Urinary bladder (tissue), 4 donors: ENCODE data around the gene KNG1. TPM values are rescaled to one million over a fixed set of nuclear protein-coding genes. Genes with fewer than 3 reads are reported as not detected.
"Not testable (repeated sequence)": the region's sequence is repeated elsewhere in the genome, so short reads cannot be mapped to it uniquely, and the experiment has no call there.

Experiments used
- DNase-seq: peaks from one replicate; pipeline ENCODE4 v3.0.0-alpha.2; 2015; ENCODE audit errors: extremely low spot score
- H3K27ac ChIP-seq: one replicate; pipeline ENCODE4 v1.5.1; 2013; ENCODE audit warnings: low read depth, mild to moderate bottlenecking, moderate library complexity
- H3K36me3 ChIP-seq: one replicate; pipeline ENCODE4 v1.6.1; 2013; ENCODE audit warnings: mild to moderate bottlenecking, moderate library complexity; ENCODE audit not compliant: insufficient read depth
- H3K4me1 ChIP-seq: one replicate; pipeline ENCODE4 v1.6.1; 2013; ENCODE audit warnings: mild to moderate bottlenecking, moderate library complexity; ENCODE audit not compliant: insufficient read depth
- H3K4me3 ChIP-seq: one replicate; pipeline ENCODE4 v1.5.1; 2013; ENCODE audit warnings: low read depth, low read length
- WGBS: extraction: QIAGEN DNeasy Blood & Tissue Kit; methylation state at CpG from one replicate; pipeline ENCODE4 v1.1.7; 2013; 5-methylcytosine and 5-hydroxymethylcytosine counted together
- polyA plus RNA-seq: library from polyadenylated mRNA; stranded (reverse); fragments of 200-250 nt; gene quantifications from one replicate; pipeline ENCODE4 v1.2.3, GENCODE V29; 2013
- total RNA-seq: library from RNA; depleted of rRNA; stranded (reverse); fragments of >200 nt; gene quantifications from one replicate; pipeline ENCODE4 v1.2.3, GENCODE V29; 2014
- donor health status: healthy with polysubstance abuse.
- donor health status: healthy.

The KNG1 gene
- total RNA-seq = not detected
- 0.37 TPM for polyA plus RNA-seq

DNA sequence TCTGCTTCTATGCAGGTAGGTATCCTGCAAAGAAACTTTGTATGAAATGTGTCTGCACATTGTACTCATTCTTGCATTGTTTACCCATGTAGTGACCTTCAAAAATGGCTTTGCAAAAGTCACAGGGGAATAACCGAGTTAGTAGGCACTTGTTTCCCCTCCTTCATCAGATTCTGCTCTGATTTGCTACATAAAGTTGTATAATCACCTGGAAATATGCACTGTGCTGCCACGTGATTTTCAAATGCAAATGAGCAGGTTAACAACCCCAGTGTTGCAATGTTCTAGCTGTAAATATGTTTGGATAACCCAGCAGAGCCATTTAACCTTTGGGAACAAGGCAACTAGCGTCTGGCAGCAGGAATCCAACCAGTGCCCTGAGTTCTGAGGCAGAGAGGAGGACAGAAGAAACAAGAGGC, at the start of gene KNG1:
Gene KNG1 (plus strand): TSS at position 321 of the 419 bp plus-strand sequence. CDS start 184 bp downstream, outside the sequence.
- no peak within 1 kb of the TSS for H3K27ac ChIP-seq
- WGBS = 48% methylated on average over 3 of the region's 3 CpGs
- no peak for DNase-seq
- H3K4me3 ChIP-seq = no peak within 1 kb of the TSS
- H3K4me1 ChIP-seq = no peaks in the 10 kb centered on the region
- no peaks in the 10 kb centered on the region for H3K36me3 ChIP-seq

DNA sequence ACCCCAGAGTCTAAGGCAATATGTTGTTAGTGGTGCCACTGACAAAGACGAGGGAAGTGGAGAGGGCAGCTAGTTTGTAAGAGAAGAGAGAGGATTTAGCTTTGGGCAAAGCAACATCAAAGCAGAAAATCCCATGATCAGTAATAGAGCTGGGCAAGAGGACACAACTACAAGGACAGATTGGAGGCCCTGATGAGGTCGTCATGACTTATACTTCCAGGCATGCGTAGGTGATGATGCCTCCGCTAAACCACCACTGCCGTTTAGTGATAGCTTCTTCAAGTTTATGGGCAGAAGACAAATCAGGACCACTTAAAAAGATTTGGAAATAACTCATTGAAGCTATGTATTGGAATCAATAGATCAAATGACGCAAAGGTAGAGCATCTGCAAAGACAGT, 48.7 kb upstream of the KNG1 start:
- Histone ChIP-seq H3K4me1 (no peaks in the 10 kb centered on the region), H3K4me3 (no peak overlapping the region), H3K27ac (no peak overlapping the region), H3K36me3 (no peaks in the 10 kb centered on the region)
- WGBS = 69% methylated on average over 6 of the region's 6 CpGs
- no peak for DNase-seq

DNA sequence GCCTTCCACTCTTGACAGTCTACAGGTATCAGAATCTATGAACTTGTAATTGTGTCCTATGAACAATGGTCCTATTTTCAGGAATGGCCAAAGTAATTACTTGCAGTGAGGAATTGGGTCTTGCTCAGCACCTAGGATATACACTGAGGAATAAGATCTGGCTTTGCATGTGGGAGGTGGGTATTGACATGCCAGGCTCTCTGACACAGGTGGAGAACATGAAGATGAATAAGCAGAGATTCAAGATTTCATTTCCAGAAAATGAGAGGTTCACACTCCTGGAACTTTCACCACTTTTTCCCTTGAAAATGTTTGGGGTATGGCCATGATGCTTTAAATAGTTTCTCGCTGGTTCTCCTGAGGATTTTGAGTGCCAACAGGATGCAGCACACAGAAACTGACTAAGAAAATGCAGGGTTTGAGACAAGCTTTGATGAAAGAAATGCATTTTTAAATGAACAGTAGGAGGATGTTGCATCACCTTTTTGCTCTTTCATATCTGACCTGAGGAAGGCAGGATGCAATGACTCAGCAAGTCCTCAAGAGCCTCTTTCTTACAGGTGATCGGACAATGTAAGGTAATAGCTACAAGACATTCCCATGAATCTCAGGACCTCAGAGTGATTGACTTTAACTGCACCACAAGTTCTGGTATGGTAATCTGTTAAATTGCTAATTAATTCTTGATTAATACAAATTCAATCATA, 47.6 kb upstream of the KNG1 start:
- H3K27ac ChIP-seq = no peak overlapping the region
- 84% methylated on average over 2 of the region's 2 CpGs for WGBS
- H3K4me1 ChIP-seq = no peaks in the 10 kb centered on the region
- H3K36me3 ChIP-seq = no peaks in the 10 kb centered on the region
- H3K4me3 ChIP-seq = no peak overlapping the region
- DNase-seq = no peak

DNA sequence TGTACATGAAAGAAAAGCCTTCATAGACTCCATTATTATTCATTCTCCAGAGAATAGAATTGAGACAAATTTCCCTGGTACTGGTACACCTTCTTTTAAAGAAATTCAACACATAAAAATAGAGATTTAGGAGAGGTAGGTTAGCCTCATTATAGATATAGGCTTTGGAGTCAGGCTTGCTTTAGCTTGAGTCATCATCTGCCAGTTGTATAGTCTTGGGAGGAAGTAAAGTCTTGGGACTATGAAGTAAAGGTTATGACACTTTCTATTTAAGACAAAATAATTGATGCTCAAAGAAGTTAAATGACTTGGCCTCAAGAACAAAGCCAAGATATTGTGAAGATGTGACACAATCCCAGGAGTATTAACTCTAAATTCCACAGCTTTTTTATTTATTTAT, 47.0 kb upstream of the KNG1 start:
- H3K36me3 ChIP-seq = no peaks in the 10 kb centered on the region
- DNase-seq = no peak
- no peak overlapping the region for H3K4me3 ChIP-seq
- no peak overlapping the region for H3K27ac ChIP-seq
- no peaks in the 10 kb centered on the region for H3K4me1 ChIP-seq

DNA sequence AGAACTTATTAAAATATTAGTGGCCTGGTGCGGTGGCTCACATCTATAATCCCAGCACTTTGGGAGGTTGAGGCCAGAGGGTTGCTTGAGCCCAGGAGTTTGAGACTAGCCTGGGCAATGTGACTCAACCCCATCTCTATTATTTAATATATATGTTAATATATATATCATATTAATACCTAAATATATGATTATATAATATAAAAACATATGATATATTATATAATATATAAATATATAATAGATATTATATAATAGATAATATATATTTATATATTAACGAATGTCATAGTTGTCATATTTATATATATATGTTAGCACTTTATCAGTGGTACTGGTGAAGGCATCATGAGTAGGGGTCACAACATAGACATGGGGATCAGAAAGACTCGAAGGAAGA, 46.1 kb upstream of the KNG1 start:
- Histone ChIP-seq H3K4me1 (no peaks in the 10 kb centered on the region), H3K36me3 (no peaks in the 10 kb centered on the region), H3K27ac (no peak overlapping the region), H3K4me3 (no peak overlapping the region)
- DNase-seq = no peak
- 84% methylated on average over 3 of the region's 3 CpGs for WGBS

DNA sequence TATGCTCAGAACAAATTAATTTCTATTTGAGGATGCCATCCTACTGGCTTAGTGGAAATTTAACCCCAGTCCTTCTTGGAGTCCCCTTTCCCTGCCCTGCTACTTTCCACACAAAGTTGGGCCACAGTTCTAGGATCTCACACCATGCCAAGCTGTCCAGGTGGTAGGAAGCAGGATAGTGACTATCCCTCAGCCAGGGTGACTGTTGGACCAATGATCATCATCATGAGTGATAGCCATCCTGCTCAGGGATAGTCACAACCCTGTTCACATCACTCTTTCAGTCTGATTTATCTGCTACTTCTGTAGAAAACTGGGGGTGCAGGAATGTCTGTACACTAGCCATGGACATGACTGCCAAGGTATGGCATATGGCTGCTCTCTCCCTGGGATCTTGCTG, 38.6 kb upstream of the KNG1 start:
- H3K36me3 ChIP-seq = no peaks in the 10 kb centered on the region
- H3K27ac ChIP-seq = no peak overlapping the region
- no peak overlapping the region for H3K4me3 ChIP-seq
- no peaks in the 10 kb centered on the region for H3K4me1 ChIP-seq
- DNase-seq = no peak

DNA sequence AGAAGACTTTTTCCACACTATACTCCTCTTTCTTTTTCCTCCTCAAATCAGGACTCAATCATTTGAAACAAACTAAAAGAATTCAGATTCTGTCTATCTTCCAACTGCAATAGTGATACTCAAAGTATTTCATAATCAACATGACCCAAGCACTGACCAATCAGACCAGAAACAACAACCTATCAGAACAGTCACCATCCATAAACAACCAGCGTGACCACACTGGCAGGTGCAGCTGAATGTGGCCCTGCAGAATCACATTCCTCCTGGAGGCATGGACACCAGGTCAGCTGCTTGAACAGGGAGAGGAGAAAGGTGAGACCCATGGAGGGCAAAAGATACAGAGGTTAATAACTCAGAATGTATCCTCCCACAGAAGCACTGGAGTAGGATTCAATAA, 38.0 kb upstream of the KNG1 start:
- DNase-seq = no peak
- WGBS = 70% methylated on average over 1 of the region's 1 CpG
- no peak overlapping the region for H3K27ac ChIP-seq
- no peak overlapping the region for H3K4me3 ChIP-seq
- no peaks in the 10 kb centered on the region for H3K4me1 ChIP-seq
- H3K36me3 ChIP-seq = no peaks in the 10 kb centered on the region

DNA sequence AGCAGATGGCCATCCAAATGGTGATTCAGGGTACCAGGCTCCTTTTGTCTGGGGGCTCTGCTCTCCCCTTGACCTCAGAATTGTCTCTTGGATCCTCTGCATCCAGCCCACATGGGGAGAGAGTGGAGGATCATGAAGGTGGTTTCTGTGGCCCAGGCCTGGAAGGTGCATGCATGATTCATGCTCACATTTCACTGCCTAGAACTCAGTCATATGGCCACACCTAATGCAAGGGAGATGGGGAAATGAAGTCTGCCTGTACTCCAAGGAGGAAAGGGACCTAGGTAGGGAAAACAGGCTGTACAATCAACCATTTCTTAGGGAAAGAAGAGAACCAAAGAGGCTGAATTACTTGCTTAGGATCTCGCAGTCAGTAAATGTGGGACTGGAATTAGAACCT, 36.3 kb upstream of the KNG1 start:
- 90% methylated on average over 1 of the region's 1 CpG for WGBS
- no peak for DNase-seq
- Histone ChIP-seq H3K4me3 (no peak overlapping the region), H3K27ac (no peak overlapping the region), H3K36me3 (no peaks in the 10 kb centered on the region), H3K4me1 (no peaks in the 10 kb centered on the region)

DNA sequence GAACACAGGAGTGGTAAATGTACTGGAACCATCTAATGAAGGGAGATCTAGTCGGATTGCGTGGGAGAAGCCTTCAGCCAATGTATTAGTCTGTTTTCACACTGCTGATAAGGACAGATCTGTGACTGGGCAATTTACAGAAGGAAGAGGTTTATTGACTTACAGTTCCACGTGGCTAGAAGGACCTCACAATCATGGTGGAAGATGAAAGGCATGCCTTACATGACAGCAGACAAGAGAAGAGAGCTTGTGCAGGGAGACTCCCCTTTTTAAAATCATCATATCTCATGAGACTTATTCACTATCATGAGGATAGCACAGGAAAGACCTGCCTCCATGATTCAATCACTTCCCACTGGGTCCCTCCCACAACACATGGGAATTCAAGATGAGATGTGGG, 34.3 kb upstream of the KNG1 start:
- Histone ChIP-seq H3K4me1 (no peaks in the 10 kb centered on the region), H3K36me3 (no peaks in the 10 kb centered on the region), H3K27ac (no peak overlapping the region), H3K4me3 (no peak overlapping the region)
- DNase-seq = no peak
- 61% methylated on average over 3 of the region's 3 CpGs for WGBS

DNA sequence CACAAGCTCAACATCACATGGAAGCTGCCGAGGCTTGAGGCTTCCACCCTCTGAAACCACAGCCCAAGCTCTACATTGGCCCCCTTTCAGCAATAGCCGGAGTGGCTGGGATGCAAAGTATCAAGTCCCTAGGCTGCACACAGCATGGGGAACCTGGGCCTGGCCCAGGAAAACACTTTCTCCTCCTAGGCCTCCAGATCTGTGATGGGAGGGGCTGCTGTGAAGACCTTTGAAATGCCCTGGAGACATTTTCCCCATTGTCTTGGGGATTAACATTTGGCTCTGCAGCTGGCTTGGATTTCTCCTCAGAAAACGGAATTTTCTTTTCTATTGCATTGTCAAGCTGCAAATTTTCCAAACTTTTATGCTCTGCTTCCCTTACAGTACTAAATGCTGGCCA, 33.2 kb upstream of the KNG1 start:
- 77% methylated on average over 3 of the region's 3 CpGs for WGBS
- Histone ChIP-seq H3K36me3 (no peaks in the 10 kb centered on the region), H3K4me1 (no peaks in the 10 kb centered on the region), H3K27ac (no peak overlapping the region), H3K4me3 (no peak overlapping the region)
- no peak for DNase-seq

DNA sequence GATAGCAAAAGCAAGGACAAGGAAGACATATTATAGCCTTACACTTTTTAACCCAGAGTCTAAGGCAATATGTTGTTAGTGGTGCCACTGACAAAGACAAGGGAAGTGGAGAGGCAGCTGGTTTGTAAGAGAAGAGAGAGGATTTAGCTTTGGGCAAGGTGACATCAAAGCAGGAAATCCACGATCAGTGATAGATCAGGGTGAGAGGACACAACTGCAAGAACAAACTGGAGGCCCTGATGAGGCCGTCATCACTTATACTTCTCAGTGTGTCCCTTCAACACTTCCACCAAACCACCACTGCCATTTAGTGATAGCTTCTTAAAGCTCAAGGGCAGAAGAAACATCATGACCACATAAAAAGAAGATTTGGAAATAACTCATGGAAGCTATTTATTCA, 30.7 kb upstream of the KNG1 start:
- H3K36me3 ChIP-seq, DNase-seq, H3K4me1 ChIP-seq, H3K27ac ChIP-seq, H3K4me3 ChIP-seq: not testable (repeated sequence)
- WGBS = 80% methylated on average over 2 of the region's 2 CpGs

DNA sequence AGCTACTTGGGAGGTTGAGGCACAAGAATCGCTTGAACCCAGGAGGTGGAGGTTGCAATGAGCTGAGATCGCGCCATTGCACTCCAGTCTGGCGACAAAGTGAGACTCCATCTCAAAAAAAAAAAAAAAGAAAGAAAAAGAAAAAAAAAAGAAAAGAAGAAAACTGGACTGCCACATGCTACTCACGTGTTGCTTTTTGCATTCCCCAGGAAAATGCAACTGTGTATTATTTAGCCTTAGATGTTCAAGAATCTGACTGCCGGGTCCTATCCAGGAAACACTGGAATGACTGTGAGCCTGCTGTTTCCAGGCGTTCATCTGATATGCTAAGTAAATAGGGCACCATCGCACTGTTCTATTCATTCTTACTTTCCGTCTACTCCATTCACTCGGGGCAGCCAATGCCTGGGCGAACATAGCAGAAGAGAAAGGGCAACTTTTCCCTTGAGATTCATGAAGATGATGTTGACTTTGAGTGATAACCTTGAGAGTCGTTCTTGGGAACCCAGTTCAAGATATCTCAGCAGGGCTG, 30.0 kb upstream of the KNG1 start:
- DNase-seq = no peak
- Histone ChIP-seq H3K4me3 (no peak overlapping the region), H3K27ac (no peak overlapping the region), H3K36me3 (no peaks in the 10 kb centered on the region), H3K4me1 (no peaks in the 10 kb centered on the region)
- WGBS = 84% methylated on average over 12 of the region's 12 CpGs

DNA sequence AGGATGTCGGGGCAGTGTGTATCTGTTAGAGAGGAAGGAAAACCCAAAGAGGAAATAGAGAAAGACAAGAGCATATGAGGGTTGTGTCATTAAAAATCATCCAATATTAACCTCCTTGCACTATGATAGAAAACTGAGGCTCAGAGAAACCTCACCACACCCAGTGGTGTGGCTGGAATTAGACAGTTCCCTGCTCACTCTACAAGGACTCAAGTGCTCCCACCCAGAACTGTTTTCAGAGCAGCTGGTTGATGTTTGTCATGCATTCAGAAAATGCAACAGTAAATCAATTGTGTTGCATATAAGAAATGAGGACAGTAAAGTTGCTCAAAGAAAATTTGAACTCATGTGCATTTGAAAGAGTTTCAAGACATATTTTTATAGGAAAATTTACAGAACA, 26.9 kb upstream of the KNG1 start:
- not testable (repeated sequence) for H3K36me3 ChIP-seq, H3K27ac ChIP-seq, DNase-seq, H3K4me3 ChIP-seq, H3K4me1 ChIP-seq
- 93% methylated on average over 1 of the region's 1 CpG for WGBS

DNA sequence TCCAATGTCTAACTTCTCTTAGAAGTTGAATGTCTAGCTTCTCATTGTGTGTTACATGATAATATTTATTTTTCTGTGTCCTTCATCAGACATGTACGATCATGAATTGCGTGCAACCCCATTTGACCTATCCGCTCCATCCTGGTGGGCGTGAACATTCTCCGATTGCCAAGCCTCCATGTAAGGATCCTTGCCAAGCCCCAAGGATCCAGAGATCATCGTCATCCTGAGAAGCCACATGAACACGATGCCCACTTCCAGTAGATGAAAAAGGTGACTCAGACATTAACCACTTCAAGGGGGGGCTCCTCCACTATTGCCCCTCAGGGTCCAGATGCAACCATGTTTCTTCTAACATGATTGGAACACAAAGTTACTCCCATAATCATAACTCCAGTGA, 25.5 kb upstream of the KNG1 start:
- no peak overlapping the region for H3K27ac ChIP-seq
- H3K4me3 ChIP-seq = no peak overlapping the region
- no peaks in the 10 kb centered on the region for H3K4me1 ChIP-seq
- 92% methylated on average over 7 of the region's 7 CpGs for WGBS
- no peaks in the 10 kb centered on the region for H3K36me3 ChIP-seq
- DNase-seq = no peak

DNA sequence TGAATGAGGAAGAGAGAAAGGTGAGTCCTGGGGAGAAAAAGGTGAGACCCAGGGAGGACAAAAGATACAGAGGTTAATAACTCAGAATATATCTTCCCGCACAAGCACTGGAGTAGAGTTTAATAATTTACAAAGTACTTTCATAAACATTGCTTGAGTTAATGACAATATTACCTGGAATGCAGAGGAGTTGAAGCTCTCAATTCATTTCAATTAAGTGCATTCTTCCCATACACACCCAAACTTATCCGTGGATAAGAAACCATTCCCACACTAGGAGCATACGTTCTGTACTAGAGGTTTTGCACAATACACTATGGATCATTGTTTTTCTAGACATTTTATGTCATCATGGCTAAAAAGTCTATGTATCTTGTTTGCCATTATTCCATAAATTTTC, 23.3 kb upstream of the KNG1 start:
- DNase-seq = no peak
- Histone ChIP-seq H3K4me1 (no peaks in the 10 kb centered on the region), H3K4me3 (no peak overlapping the region), H3K36me3 (no peaks in the 10 kb centered on the region), H3K27ac (no peak overlapping the region)
- WGBS = 83% methylated on average over 3 of the region's 3 CpGs
